OCI-LY7 (cell line): ENCODE measurements around the gene TRPM2. TPM values are rescaled to one million over a fixed set of nuclear protein-coding genes. Genes with fewer than 3 reads are reported as not detected.

Source experiments
- BruUV-seq: library from RNA; stranded (reverse); fragments of 400-500 nt; replicated peaks from 2 replicates; lab custom pipeline; 2021; lab: Mats Ljungman, UMichigan
- CTCF ChIA-PET: fragments of 300-600 bp; sonication (Branson Sonifier 250); formaldehyde crosslinking; loops from one replicate; lab custom pipeline; 2022; ENCODE audit warnings: antibody characterized with exemption; ENCODE audit not compliant: unreplicated experiment; lab: Charles Lee
- POLR2A ChIA-PET: fragments of 300-600 bp; sonication (Branson Sonifier 250); formaldehyde crosslinking; loops from one replicate; lab custom pipeline; 2022; ENCODE audit warnings: antibody characterized with exemption; lab: Charles Lee
- DNase-seq: peaks from one replicate; pipeline ENCODE4 v3.0.0-alpha.2; 2015; ENCODE audit warnings: low spot score
- H2AFZ ChIP-seq: fragments of 200-600 bp; sonication (generic), shearing (Covaris generic); 2 replicates; pipeline ENCODE4 v1.6.1; 2014; ENCODE audit warnings: mild to moderate bottlenecking, antibody characterized with exemption, low read length, moderate library complexity
- H3K27ac ChIP-seq: fragments of 200-600 bp; sonication (generic); 2 replicates; pipeline ENCODE4 v1.5.1; 2014; ENCODE audit warnings: mixed run types, low read depth, mild to moderate bottlenecking, moderate library complexity, low read length, inconsistent platforms; ENCODE audit not compliant: poor library complexity, severe bottlenecking
- H3K36me3 ChIP-seq: fragments of 200-600 bp; sonication (generic); 2 replicates; pipeline ENCODE4 v1.6.1; 2014; ENCODE audit warnings: mild to moderate bottlenecking, antibody characterized with exemption, low read length, moderate library complexity, mixed read lengths; ENCODE audit not compliant: insufficient read depth
- H3K4me1 ChIP-seq: fragments of 200-600 bp; sonication (generic); 2 replicates; pipeline ENCODE4 v1.5.1; 2014; ENCODE audit warnings: mild to moderate bottlenecking, low read length; ENCODE audit not compliant: insufficient read depth, poor library complexity, severe bottlenecking
- H3K4me2 ChIP-seq: fragments of 200-600 bp; sonication (generic); 2 replicates; pipeline ENCODE4 v1.6.1; 2014; ENCODE audit warnings: mild to moderate bottlenecking, low read length
- H3K4me3 ChIP-seq: fragments of 200-600 bp; sonication (generic); 2 replicates; pipeline ENCODE4 v1.5.1; 2014; ENCODE audit warnings: mild to moderate bottlenecking, low read depth, low read length; ENCODE audit not compliant: poor library complexity, severe bottlenecking
- H3K79me2 ChIP-seq: fragments of 200-600 bp; sonication (generic); 2 replicates; pipeline ENCODE4 v1.6.1; 2016; ENCODE audit warnings: low read depth, mild to moderate bottlenecking, low read length, moderate library complexity, mixed read lengths; ENCODE audit not compliant: insufficient read depth
- H3K9me2 ChIP-seq: fragments of 200-600 bp; sonication (generic); 2 replicates; pipeline ENCODE4 v1.6.1; 2016; ENCODE audit warnings: mild to moderate bottlenecking, low read length, mixed read lengths; ENCODE audit not compliant: insufficient read depth
- H3K9me3 ChIP-seq: fragments of 200-600 bp; sonication (generic); 2 replicates; pipeline ENCODE4 v1.6.1; 2014; ENCODE audit warnings: mild to moderate bottlenecking, mixed run types, low read length, mixed read lengths
- H4K20me1 ChIP-seq: fragments of 200-600 bp; sonication (generic); 2 replicates; pipeline ENCODE4 v1.6.1; 2014; ENCODE audit warnings: mild to moderate bottlenecking, antibody characterized with exemption, low read length, moderate library complexity, mixed read lengths; ENCODE audit not compliant: insufficient read depth
- CTCF ChIP-seq: fragments of 200-600 bp; sonication (generic); conservative IDR thresholded peaks from 2 replicates; pipeline ENCODE4 v1.5.1; 2014; ENCODE audit warnings: mild to moderate bottlenecking, antibody characterized with exemption, low read length, moderate library complexity, mixed read lengths
- EZH2phosphoT487 ChIP-seq: fragments of 200-600 bp; sonication (generic); IDR thresholded peaks from 2 replicates; pipeline ENCODE4 v1.6.1; 2018; ENCODE audit warnings: low read depth, borderline replicate concordance, mild to moderate bottlenecking, mixed run types, antibody characterized with exemption, low read length, moderate library complexity, mixed read lengths
- intact Hi-C: fragments of 100-400 bp; cut with micrococcal nuclease; formaldehyde crosslinking; loops from one replicate; pipeline ENCODE4 v1.10.0; 2022; ENCODE audit not compliant: unreplicated experiment
- total RNA-seq, 2 experiments: library from RNA; depleted of rRNA in 1 of 2; stranded (reverse); fragments of >200 nt in 1 of 2; shearing (Covaris generic) in 1 of 2; gene quantifications; 2 replicates each; pipeline ENCODE4 v1.2.3, GENCODE V29; 2014 to 2022

Gene TRPM2
- total RNA-seq, 2 experiments from 2014 or later, result 1.8 to 7.1 TPM

GRCh38 chr21:44320847-44321246 is 32.6 kb upstream of the TRPM2 start:
- DNase-seq, result no peak
- Histone ChIP-seq H3K79me2 (no peaks in the 10 kb centered on the region), H3K9me2 (no peaks in the 10 kb centered on the region), H3K36me3 (peaks cover 54% of the 10 kb centered on the region; the same call in 1 of the 2 replicates), H4K20me1 (no peaks in the 10 kb centered on the region), H3K9me3 (no peaks in the 10 kb centered on the region), H3K27ac (no peak overlapping the region), H3K4me1 (no peaks in the 10 kb centered on the region), H2AFZ (no peak overlapping the region), H3K4me3 (no peak overlapping the region), H3K4me2 (no peak overlapping the region)
- ChIA-PET CTCF (no interaction called here), POLR2A (no interaction called here)
- intact Hi-C loops, result no loop called here
- no peak for TF ChIP-seq CTCF
- TF ChIP-seq EZH2phosphoT487, result no peak
- no TSS peak for BruUV-seq

- peaks cover 49% of the 10 kb centered on the region; the same call in 1 of the 2 replicates for H3K36me3 ChIP-seq
- CTCF ChIA-PET, result no interaction called here
- no peaks in the 10 kb centered on the region for H4K20me1 ChIP-seq
These were observed 31.5 kb upstream of the TRPM2 start for GRCh38 chr21:44321846-44322450.

More at GRCh38 chr21:44321846-44322450, 31.5 kb upstream of the TRPM2 start:
- Histone ChIP-seq H3K4me2 (no peak overlapping the region), H3K27ac (no peak overlapping the region), H3K4me1 (no peaks in the 10 kb centered on the region), H2AFZ (no peak overlapping the region), H3K4me3 (no peak overlapping the region), H3K9me2 (no peaks in the 10 kb centered on the region), H3K9me3 (no peaks in the 10 kb centered on the region), H3K79me2 (no peaks in the 10 kb centered on the region)
- BruUV-seq, result no TSS peak
- TF ChIP-seq CTCF (no peak), EZH2phosphoT487 (no peak)
- no peak for DNase-seq
- POLR2A ChIA-PET, result no interaction called here
- intact Hi-C loops, result no loop called here
